Measurements from ENCODE around the gene DNAI2. TPM values are rescaled to one million over a fixed set of nuclear protein-coding genes. Genes with fewer than 3 reads are reported as not detected.

DNAI2 gene
- total RNA-seq, 4 donors from 2014 or later: 2.1 TPM; not detected in 3

DNA sequence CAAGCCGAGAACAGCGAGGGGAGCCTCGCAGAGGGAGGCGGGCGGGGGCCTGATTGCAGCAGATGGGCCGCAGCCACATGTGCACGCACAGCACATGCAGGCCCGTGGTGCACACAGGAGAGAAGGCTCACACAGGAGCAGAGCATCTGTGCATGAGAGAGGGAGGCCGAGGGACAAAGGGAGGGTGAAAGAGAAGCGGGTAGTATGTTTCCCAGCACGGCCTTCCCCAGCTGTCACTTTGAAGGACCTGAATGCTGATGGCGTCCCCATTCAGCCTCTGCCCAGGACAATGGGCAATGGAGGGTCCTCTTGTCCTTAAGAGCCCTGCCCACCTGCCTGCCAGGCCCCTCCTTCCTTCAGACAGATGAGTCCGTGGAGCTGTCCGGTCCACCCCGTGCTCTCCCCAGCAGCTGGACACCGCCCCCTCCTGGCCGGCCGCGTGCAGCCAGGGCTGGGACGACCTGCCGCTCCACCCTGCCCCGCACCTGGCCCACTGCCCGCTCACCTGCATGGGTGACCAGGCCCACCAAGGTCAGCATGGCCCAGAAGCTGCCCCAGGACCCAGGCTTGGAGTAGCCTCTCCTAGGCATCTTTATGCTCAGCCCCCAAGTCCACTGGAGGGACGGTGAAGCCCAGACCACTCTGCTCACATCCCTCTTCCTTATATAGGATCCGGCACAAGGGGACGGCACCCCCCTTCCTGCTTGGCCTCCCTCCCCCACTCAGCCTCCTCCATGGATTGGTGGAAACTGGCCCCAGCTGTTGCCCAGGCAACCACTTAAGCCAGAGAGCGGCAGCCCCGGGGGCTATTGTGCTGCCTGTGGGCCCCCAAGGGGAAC lies 87.4 kb downstream of the DNAI2 start, which contains the start of gene BTBD17:
Gene BTBD17, minus strand, starts transcription at position 639 of the 839 bp plus-strand sequence. Its CDS starts 49 bp downstream, at position 590.
- H3K4me3 ChIP-seq: no peak within 1 kb of the TSS
- H3K27ac ChIP-seq: no peak within 1 kb of the TSS
- H3K27me3 ChIP-seq: peaks cover 0 to 17% of the 10 kb centered on the region in 2 donors
- no peaks in the 10 kb centered on the region for H3K36me3 ChIP-seq
- TF ChIP-seq, protein P1, sequence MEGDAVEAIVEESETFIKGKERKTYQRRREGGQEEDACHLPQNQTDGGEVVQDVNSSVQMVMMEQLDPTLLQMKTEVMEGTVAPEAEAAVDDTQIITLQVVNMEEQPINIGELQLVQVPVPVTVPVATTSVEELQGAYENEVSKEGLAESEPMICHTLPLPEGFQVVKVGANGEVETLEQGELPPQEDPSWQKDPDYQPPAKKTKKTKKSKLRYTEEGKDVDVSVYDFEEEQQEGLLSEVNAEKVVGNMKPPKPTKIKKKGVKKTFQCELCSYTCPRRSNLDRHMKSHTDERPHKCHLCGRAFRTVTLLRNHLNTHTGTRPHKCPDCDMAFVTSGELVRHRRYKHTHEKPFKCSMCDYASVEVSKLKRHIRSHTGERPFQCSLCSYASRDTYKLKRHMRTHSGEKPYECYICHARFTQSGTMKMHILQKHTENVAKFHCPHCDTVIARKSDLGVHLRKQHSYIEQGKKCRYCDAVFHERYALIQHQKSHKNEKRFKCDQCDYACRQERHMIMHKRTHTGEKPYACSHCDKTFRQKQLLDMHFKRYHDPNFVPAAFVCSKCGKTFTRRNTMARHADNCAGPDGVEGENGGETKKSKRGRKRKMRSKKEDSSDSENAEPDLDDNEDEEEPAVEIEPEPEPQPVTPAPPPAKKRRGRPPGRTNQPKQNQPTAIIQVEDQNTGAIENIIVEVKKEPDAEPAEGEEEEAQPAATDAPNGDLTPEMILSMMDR (IDR thresholded peaks at IDR 0.05): peak; percentile 28 to 55 (median 52)
- no peak for TF ChIP-seq POLR2A (IDR thresholded peaks at IDR 0.05)
- H3K9me3 ChIP-seq: no peaks in the 10 kb centered on the region
- intact Hi-C loops (cut with DNase I; ENCODE audit: low total_unique reads): no loop called here
- H3K4me1 ChIP-seq: peaks cover 0 to 9% of the 10 kb centered on the region in 2 donors
- DNase-seq: peak; percentile 36 to 40

DNA sequence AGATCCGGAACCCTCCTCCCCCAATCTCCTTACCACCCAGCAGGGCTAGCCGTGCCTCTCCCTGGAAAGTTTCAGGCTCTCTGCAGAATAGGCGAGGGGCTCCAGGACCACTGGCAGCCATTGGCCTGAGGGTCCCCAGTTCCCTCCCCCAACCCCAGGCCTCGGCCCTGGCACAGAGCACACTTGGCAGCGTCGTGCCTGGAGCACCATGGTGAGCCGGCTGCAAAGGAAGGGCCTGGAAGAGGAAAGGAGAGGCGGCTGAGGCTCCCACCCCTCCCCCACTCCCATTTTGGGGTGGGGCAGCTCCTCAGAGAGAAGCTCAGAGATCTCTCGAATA lies 88.0 kb downstream of the DNAI2 start:
- Histone ChIP-seq H3K27ac (no peak overlapping the region), H3K36me3 (no peaks in the 10 kb centered on the region), H3K27me3 (peaks cover 0 to 17% of the 10 kb centered on the region in 2 donors), H3K4me1 (peaks cover 0 to 5% of the 10 kb centered on the region in 2 donors), H3K4me3 (no peak overlapping the region), H3K9me3 (no peaks in the 10 kb centered on the region)
- TF ChIP-seq POLR2A (IDR thresholded peaks at IDR 0.05): no peak
- TF ChIP-seq, protein P1 (IDR thresholded peaks at IDR 0.05): no peak
- no peak for DNase-seq
- intact Hi-C loops (cut with DNase I; ENCODE audit: low total_unique reads): no loop called here

DNA sequence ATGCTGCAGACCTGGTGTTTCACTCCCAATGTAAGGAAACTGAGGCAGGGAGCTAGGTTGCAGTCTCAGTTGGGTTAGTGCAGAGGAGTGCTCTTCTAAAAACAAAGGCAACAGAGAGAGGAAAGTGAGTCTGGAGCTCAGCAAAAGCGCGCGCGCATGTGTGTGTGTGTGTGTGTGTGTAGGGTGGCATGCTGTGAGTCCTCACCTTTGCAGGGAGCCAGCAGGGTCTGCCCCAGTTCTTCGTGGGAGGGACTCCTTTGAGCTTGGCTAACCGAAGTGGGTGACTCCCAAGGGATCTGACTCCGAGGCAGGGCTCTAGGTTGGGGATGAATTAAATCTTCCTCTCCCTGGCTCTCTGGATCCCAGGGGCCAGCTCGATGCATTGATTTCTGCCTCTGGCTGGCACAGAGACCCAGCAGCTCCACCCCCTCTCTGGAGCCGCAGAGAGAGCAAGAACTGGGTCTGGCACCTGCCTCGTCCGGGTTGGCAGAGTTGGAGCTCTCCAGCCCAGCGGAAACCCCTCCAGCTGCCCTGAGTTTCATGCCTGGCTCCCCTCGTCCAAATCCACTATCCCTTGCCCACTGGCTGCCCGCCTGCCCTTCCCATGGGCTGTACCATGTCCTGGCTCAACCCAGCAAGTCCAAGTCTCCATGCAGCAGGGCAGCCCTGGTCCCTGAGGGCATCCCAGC lies 88.9 kb downstream of the DNAI2 start:
- TF ChIP-seq, protein P1 (IDR thresholded peaks at IDR 0.05): no peak
- no peak for TF ChIP-seq POLR2A (IDR thresholded peaks at IDR 0.05)
- peaks cover 0 to 11% of the 10 kb centered on the region in 2 donors for H3K27me3 ChIP-seq
- H3K4me3 ChIP-seq: no peak overlapping the region
- no peak for DNase-seq
- no peaks in the 10 kb centered on the region for H3K9me3 ChIP-seq
- no peak overlapping the region for H3K27ac ChIP-seq
- H3K4me1 ChIP-seq: no peaks in the 10 kb centered on the region
- intact Hi-C loops (cut with DNase I; ENCODE audit: low total_unique reads): no loop called here
- no peaks in the 10 kb centered on the region for H3K36me3 ChIP-seq

Other genes with a start within 250 kb of the DNAI2 start
- 1,000 to 10,000 TPM in 2 of 4 donors, 100 to 1,000 TPM in 1, 10 to 100 TPM in 1; 87.9 to 1,969 (median 610) TPM for gene RPL38, start 70.6 kb upstream of the DNAI2 start, total RNA-seq
- 10 to 100 TPM in 2 of 4 donors, 1 to 10 TPM in 1, under 1 TPM in 1; 0.51 to 34.8 (median 10.3) TPM for gene TTYH2, start 60.7 kb upstream of the DNAI2 start, total RNA-seq
- gene KIF19, start 52.0 kb downstream of the DNAI2 start, total RNA-seq: 10 to 100 TPM in 1 of 4 donors, 1 to 10 TPM in 2, not detected in 1; 1.7 to 20.7 (median 4.8) TPM
- under 1 TPM in 1 of 4 donors, not detected in 3; 0.14 TPM for gene BTBD17, start 87.6 kb downstream of the DNAI2 start, total RNA-seq
- under 1 TPM in 1 of 4 donors, not detected in 3; 0.73 TPM for gene GPR142, start 93.3 kb downstream of the DNAI2 start, total RNA-seq
- 10 to 100 TPM in 3 of 4 donors, 1 to 10 TPM in 1; 2.8 to 56.8 (median 27.6) TPM for gene GPRC5C, start 157.9 kb downstream of the DNAI2 start, total RNA-seq
- gene CD300A, start 192.4 kb downstream of the DNAI2 start, total RNA-seq: 10 to 100 TPM in 1 of 4 donors, 1 to 10 TPM in 2, not detected in 1; 3.2 to 10.9 (median 4.0) TPM

All from uterus (tissue), 4 donors.